BE2C (cell line): ENCODE data around the gene WDR64.

ENCODE experiments used
- DNase-seq: peaks from one replicate; pipeline ENCODE4 v3.0.0-alpha.2; 2020
- H3K27me3 ChIP-seq: fragments of 250-450 bp; sonication (Bioruptor Pico); 2 replicates; pipeline ENCODE4 v1.5.1; 2020; ENCODE audit warnings: mild to moderate bottlenecking
- H3K36me3 ChIP-seq: fragments of 250-450 bp; sonication (Bioruptor Pico); 2 replicates; pipeline ENCODE4 v1.5.1; 2020; ENCODE audit warnings: mild to moderate bottlenecking
- H3K4me1 ChIP-seq: fragments of 250-450 bp; sonication (Bioruptor Pico); 2 replicates; pipeline ENCODE4 v1.5.1; 2020
- H3K4me3 ChIP-seq: 2 replicates; pipeline ENCODE4 v1.5.1; 2011; ENCODE audit warnings: low read depth, low read length
- H3K9me3 ChIP-seq: fragments of 250-450 bp; sonication (Bioruptor Pico); 2 replicates; pipeline ENCODE4 v1.5.1; 2020
- CTCF ChIP-seq: IDR thresholded peaks from 2 replicates; pipeline ENCODE4 v1.5.1; 2012; ENCODE audit warnings: mild to moderate bottlenecking, low read depth, low read length

Gene WDR64

DNA sequence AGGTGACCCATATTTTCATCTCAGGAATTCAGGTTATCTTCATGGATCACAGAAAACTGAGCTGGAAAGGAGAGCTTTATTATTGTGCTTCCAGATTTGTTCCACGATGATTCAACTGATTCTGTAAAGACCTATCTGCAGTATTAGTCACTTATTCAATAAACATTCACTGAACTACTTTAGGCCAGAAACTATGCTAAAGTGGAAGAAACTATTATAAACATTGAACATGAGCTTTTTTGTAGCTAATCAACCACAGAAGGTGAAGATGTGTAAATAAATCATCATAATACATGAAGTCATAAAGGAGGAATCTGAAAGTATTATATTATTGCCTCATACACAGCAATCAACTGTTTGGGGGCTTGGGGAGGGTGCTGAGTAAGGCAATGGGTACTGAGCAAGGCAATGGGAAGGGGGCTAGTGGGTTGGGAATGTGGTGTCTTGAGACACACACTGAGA lies 165.3 kb downstream of the WDR64 start:
- Histone ChIP-seq H3K36me3 (no peaks in the 10 kb centered on the region), H3K4me1 (no peaks in the 10 kb centered on the region), H3K9me3 (no peaks in the 10 kb centered on the region), H3K4me3 (no peak overlapping the region), H3K27me3 (peaks cover 4% of the 10 kb centered on the region)
- no peak for TF ChIP-seq CTCF
- DNase-seq: no peak

DNA sequence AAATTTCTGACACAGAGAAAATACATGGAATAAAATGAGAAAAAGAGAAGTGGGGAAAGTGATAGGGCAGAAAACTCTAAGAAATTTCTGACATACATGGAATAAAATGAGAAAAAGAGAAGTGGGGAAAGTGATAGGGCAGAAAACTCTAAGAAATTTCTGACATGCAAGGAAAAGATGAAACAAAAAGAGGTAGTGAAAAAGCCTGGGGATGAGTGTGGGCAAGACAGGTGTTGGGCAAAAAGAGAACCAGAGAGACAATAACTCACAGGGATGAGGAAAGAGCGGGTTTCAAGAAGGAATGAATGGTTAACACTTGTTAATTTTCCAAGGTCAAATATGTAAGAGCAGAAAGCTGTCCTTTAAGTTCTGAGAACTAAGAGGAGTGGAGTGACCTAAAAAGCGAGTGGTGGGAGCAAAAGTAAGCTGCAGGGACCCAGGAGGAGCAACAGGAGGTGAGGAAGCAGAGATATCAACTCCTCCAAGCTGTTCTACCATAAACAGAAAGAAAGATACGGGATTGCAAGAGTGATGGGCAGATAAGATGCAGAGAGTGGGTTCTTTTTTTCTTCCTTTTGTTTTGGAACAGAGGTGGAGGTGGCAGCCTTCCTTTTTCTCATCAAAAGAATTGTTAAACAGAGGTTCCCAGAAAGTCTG lies 166.0 kb downstream of the WDR64 start:
- H3K36me3 ChIP-seq: no peaks in the 10 kb centered on the region
- TF ChIP-seq CTCF: no peak
- no peaks in the 10 kb centered on the region for H3K4me1 ChIP-seq
- H3K4me3 ChIP-seq: no peak overlapping the region
- no peaks in the 10 kb centered on the region for H3K9me3 ChIP-seq
- H3K27me3 ChIP-seq: peaks cover 4% of the 10 kb centered on the region
- DNase-seq: no peak

DNA sequence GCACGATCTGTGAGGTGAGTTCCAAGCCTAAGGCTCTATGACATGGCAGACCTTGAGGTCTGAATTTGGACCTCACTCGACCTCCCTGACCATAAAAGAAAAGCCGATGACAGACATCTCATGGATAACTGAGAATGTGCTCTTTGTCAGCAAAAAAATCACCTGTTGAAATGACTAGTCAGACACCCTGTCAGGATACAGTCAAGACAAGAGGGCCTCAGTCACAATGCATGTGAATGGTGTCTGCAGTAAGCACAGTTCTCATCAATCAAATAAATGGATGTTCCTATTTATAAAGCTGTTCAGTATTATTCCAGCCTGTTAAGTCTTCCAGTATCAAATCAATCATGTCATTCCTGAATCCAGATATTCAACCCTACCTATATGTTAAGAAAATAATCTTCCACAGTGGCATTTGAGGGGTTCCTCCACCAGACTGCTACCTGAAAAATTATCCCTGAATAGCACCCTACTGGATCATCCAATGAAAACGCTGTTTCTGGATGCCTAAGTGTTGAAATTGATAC lies 167.3 kb downstream of the WDR64 start:
- H3K27me3 ChIP-seq: peaks cover 4% of the 10 kb centered on the region
- no peak overlapping the region for H3K4me3 ChIP-seq
- no peaks in the 10 kb centered on the region for H3K9me3 ChIP-seq
- no peak for DNase-seq
- no peak for TF ChIP-seq CTCF
- H3K36me3 ChIP-seq: no peaks in the 10 kb centered on the region
- H3K4me1 ChIP-seq: no peaks in the 10 kb centered on the region

- Histone ChIP-seq H3K4me1 (no peaks in the 10 kb centered on the region), H3K9me3 (no peaks in the 10 kb centered on the region), H3K27me3 (peaks cover 4% of the 10 kb centered on the region), H3K36me3 (no peaks in the 10 kb centered on the region), H3K4me3 (no peak overlapping the region)
- DNase-seq: no peak
- no peak for TF ChIP-seq CTCF
Measured at GRCh38 chr1:241821363-241821762, 169.3 kb downstream of the WDR64 start.

- Histone ChIP-seq H3K9me3 (no peaks in the 10 kb centered on the region), H3K4me3 (no peak overlapping the region), H3K36me3 (no peaks in the 10 kb centered on the region), H3K4me1 (no peaks in the 10 kb centered on the region), H3K27me3 (peaks cover 4% of the 10 kb centered on the region)
- DNase-seq: no peak
- no peak for TF ChIP-seq CTCF
Measured at GRCh38 chr1:241822846-241823245, 170.8 kb downstream of the WDR64 start.

- Histone ChIP-seq H3K36me3 (no peaks in the 10 kb centered on the region), H3K27me3 (peaks cover 3% of the 10 kb centered on the region), H3K4me1 (peaks cover 5% of the 10 kb centered on the region), H3K9me3 (no peaks in the 10 kb centered on the region), H3K4me3 (no peak overlapping the region)
- no peak for TF ChIP-seq CTCF
- DNase-seq: no peak
Measured at GRCh38 chr1:241823925-241824324, 171.8 kb downstream of the WDR64 start.
